DMS79 treated with DMSO at 0.1 percent for 48 hours (cell line): ENCODE results near the gene CLASRP.
A peak's percentile ranks its signal among the peaks of the same experiment; 100 is the strongest.

Experiments used
- DNase-seq: peaks from one replicate; lab custom pipeline; 2025; lab: John Stamatoyannopoulos, UW

The CLASRP gene

DNA sequence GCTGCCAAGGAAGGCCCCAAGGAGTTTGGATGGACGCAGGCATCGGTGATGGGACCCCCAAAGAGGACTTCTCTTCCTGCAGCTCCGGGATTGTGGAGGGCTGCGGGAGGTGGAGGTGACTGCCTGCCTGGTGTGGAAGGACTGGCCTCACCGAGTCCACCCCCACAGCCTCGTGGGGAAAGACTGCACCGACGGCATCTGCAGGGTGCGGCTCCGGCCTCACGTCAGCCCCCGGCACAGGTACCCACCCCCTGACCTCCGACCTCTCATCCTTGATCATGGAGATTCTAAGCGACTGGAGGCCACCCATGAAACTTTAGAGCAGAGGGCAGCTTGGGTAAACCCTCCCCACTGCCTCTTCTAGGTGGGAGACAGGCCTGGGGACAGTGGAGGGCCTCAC, 16.9 kb upstream of the CLASRP start:
- no peak for DNase-seq

DNA sequence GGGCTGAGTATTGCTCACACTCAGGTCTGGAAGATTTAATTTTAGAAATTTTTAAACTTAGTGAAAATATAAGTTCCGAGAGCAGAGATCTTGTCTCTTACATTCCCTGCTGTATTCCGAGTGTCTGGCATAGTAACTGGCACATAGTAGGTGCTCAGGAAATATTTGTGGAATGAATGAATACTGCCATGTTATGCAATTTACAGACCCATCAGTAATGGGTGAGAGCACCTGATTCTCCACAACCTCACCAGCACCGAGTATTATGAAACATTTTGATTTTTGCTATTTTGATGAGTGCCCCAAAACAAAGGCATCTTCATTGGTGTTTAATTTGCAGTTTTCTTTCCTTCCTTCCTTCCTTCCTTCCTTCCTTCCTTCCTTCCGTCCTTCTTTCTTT, 15.8 kb upstream of the CLASRP start:
- DNase-seq, result no peak

DNA sequence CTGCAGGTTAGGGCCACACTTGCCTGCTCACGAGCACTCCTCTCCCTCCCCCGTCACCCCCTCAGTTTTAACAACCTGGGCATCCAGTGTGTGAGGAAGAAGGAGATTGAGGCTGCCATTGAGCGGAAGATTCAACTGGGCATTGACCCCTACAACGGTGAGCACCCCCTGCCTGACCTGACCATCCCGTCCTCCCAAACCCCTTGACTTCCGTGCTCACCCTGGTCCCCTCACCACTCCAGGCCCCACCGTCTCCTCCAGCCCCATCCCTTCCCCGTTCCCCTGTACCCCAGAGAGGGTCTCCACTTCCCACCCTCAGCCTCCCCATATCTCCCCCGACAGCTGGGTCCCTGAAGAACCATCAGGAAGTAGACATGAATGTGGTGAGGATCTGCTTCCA, 13.6 kb upstream of the CLASRP start:
- no peak for DNase-seq

DNA sequence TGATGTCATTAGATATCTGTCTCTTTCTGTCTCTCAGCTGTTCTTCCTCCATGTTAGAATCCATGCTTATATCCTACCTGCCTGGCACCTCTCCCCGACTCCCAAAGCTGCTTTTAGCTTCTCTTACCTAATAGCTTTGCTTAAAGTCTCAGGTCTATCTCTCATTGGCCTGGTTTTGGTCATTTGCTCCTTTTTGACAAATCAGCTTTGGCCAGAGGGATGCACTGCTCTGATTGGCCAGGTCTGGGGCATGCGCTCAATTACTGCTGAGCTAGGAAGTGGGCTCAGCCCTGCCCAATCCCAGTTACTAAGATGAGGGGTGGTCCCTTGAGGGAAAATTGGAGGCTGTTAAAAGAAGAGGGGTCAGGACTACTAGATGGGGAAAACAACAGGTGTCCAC, 11.5 kb upstream of the CLASRP start:
- DNase-seq, result no peak

DNA sequence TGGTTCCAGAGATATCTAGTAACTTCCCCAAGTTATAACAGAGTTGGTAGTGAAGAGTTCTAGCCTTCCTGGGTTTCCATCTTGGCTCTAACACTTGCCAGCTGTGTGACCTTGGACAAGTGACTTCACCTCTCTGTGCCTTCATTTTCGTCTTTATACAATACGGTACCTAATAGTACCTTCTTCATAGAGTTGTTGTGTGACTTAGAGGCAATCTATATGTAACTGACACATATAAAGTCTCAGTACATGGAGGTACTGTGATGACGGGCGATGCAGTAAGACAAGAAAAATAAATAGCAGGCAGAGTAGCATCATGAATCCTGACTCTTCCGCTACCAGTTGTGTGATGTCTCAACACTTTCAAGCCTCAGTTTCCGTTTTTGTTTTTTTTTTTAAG, 8.0 kb upstream of the CLASRP start:
- no peak for DNase-seq

DNA sequence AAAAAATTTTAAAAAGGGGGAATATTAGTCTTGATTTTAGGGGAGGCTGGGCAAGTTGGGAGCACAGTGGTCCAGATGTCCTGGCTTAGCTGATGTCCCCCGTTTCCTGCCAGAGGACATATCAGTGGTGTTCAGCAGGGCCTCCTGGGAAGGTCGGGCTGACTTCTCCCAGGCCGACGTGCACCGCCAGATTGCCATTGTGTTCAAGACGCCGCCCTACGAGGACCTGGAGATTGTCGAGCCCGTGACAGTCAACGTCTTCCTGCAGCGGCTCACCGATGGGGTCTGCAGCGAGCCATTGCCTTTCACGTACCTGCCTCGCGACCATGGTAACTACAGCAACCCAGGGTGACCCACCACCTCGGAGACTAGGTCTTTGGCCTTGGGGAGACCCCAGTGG, 6.4 kb upstream of the CLASRP start:
- DNase-seq, result no peak

DNA sequence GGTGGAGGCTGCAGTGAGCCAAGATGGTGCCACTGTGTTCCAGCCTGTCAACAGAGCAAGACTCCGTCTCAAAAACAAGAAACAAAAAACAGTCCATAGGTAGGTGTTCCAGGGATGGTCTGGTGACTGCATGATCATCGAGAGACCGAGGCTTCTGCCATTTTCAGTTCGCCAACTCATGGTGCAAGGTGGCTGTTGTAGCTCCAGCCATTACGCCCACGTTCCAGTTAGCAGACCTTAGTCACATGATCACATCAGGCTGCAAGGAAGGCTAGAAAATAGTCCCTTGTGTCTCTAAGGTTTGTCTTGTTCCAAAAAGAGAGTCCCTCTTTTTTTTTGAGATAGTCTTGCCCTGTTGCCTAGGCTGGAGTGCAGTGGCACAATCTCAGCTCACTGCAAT, 3.1 kb upstream of the CLASRP start:
- DNase-seq, result no peak

DNA sequence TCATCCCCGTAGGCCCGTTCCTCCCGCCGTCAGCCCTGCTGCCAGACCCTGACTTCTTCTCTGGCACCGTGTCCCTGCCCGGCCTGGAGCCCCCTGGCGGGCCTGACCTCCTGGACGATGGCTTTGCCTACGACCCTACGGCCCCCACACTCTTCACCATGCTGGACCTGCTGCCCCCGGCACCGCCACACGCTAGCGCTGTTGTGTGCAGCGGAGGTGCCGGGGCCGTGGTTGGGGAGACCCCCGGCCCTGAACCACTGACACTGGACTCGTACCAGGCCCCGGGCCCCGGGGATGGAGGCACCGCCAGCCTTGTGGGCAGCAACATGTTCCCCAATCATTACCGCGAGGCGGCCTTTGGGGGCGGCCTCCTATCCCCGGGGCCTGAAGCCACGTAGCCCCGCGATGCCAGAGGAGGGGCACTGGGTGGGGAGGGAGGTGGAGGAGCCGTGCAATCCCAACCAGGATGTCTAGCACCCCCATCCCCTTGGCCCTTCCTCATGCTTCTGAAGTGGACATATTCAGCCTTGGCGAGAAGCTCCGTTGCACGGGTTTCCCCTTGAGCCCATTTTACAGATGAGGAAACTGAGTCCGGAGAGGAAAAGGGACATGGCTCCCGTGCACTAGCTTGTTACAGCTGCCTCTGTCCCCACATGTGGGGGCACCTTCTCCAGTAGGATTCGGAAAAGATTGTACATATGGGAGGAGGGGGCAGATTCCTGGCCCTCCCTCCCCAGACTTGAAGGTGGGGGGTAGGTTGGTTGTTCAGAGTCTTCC, 1.3 kb upstream of the CLASRP start:
- DNase-seq, result no peak

DNA sequence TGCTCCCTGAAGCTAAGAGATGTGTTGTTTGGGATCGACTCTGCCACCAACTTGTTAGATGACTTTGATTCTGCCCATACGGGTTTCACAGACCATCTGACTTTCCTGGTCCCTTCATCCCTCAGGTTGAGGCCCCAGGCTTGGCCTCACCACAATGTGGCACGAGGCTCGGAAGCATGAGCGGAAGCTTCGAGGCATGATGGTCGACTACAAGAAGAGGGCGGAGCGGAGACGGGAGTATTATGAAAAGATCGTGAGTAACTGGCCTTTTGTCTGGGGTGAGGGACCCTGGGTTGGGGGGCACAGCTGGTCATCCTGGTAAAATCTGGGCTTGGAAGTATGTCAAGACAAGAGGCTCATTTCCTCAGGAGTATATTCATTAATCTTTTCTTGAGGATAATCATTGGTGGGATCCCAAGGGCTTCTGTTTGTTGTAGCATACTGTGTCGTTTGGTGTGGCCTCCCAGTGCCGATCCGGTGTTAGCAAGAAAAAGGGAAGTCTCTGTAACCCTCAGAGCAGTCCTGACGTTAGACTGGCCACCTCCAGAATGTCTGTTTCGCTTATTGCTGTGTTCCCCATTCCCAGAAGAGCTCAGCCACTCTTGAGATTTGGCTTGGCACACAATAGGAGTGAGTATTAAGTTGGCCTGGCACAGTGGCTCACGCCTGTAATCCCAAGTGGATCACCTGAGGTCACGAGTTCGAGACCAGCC, 1.4 kb downstream of the CLASRP start:
- DNase-seq, result no peak

DNA sequence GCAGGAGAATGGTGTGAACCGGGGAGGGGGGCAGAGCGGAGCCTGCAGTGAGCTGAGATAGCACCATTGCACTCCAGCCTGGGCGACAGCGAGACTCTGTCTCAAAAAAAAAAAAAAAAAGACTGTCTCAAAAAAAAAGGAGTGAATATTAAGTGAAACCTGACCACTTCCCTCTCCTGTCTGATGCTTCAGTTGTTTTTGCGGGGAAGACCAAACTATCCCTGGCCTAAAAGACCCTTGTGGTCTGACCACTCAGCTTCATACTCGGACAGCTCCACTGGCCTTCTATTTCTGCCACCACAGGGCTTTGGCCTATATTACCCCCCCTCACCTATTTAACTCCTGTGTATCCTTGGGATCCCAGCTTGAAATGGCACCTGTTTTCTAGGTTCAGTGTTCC, 2.3 kb downstream of the CLASRP start:
- DNase-seq, result no peak

DNA sequence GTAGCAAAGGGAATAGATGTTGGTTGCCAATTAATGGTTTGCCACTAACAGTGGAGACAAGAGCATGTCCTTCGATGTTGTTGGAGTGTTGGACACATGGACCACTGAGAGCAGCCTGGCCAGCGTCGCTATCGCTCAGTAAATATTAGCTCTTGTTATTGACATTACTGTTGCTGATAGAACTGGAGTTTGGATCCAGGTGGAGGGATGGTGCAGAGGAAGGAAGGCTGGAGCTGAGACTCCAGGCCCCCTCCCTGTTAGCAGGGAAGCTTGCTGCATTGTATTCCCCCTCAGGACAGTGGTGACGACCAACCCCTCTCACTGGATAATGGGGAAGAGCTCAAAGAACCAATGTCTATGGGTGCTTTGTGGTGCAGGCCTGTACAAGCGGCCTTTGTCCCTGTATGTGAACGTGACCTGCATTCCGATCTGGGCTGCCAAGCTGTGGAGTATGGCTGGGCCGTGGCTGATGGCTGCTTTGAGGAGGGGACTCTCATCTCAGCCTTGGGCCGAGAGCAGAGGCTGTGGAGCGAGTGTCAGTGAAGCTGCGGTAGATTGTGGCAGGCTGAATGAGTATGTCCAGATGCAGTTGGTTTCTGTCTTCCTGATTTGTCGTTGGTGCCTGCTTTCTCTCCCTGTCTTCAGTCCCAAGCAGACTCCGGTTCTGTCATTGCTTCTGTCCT, 7.0 kb downstream of the CLASRP start:
- no peak for DNase-seq

DNA sequence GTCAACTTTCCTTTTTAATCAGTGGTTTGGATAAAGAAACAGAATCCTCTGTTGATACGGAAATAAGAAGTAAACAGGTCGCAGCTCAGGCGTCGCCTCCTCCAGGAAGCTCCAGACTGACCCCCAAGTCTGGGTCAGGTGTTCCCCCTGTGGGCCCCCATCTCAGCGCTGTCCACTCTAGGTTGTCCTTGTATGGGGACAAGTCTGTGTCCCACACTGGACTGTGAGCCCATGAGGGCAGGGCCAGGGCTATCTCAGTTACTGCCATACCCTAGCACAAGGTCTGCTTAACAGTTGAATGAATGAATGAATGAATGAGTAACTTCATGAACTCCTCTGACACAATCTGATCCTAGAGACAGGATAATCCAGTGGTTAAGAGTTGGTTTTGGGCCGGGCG, 7.5 kb downstream of the CLASRP start:
- DNase-seq, result no peak

DNA sequence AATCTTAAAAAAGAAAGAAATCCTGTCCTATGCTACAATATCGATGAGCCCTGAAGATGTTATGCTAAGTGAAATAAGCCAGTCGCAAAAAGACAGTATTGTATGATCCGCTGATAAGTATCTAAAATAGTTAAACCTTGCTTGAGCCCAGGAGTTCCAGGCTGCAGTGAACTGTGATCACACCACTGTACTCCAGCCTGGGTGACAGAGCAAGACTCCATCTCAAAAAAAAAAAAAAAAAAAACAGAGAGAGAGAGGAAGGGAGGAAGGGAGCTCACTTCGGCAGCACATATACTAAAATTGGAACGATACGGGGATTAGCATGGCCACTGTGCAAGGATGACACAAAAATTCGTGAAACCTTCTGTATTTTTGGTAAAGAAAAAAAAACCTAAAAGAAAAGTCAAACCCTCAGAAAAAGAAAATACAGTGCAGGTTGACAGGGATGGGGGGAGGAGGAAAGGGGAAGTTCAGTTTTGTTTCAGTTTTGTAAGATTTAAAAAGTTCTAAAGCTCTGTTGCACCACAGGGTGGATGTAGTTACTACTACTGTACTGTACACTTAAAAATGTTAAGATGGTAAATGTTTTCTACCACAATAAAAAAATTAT, 8.4 kb downstream of the CLASRP start:
- no peak for DNase-seq

DNA sequence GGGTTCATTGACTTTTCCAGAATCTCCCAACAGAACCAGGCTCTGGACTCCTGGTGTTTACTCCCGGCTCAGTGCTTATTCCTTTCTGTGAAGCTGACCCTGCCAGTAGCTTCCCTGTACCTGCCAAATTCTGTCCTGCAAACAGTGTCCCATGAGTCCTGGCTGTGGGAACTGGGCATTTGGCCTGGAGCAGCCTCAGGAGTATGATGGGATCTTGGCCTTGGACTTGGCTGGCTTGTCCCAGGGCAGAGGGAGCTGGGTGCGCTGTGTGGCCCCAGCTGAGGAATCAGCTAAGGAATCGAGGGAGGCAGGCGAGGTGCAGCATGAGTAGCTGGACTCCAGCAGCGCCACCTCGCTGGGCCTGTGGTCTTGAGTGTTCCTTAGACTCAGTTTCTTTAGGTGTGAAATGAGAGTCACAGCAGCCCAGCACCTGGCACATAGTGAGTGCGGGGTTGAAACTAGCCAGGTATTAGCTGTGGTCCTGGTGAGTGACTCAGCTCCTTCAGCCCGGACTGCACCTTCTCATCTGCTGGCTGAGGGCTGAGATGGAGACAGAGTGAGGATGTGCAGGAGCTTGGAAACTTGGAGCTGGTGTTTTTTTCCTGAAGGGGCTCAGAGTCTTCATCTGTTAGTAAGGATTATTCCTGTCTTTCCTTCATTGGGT, 10.4 kb downstream of the CLASRP start:
- DNase-seq, result peak; percentile 19

DNA sequence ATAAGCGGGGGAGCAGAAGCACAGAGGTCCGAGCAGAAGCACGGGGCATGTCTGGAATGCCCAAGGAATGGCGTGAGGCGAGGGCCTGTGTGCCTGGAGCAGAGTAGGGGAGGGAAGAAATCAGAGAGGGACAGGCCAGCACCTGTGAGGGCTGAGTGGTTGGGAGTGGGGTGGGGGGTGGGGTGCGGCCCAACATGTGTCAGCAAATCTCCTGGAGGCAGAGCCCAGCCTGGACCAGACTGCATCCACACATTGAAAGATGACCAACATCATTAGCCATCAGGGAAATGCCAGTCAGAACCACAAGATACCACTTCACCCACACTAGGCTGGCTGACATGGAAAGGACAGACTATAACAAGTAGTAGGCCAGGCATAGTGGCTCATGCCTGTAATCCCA, 11.2 kb downstream of the CLASRP start:
- no peak for DNase-seq

DNA sequence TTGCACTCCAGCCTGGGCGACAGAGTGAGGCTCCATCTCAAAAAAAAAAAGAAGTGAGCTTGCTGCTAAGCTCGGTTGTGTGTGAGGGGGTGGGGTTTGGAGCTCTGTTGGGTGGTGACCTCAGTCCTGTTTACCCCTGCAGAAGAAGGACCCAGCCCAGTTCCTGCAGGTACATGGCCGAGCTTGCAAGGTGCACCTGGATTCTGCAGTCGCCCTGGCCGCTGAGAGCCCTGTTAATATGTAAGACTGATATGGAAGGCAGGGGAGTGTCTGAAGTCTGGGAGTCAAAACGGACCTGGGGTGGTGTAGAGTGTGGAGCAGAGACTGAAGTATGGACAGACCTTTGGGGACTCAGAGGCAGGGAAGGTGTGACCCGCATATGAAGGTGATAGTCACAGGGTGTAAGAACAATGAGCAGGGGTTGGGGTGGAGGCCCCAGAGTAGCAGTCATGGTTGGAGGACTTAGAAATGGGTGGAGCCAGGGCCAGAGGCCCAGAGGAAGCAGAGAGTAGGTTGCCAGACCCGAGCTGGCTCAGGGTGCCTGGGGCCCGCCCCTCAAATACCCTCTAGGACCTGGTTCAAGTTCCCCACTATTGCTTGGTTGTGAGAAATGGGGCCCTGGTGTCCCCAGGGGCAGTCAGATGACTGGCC, 13.2 kb downstream of the CLASRP start:
- DNase-seq, result no peak

DNA sequence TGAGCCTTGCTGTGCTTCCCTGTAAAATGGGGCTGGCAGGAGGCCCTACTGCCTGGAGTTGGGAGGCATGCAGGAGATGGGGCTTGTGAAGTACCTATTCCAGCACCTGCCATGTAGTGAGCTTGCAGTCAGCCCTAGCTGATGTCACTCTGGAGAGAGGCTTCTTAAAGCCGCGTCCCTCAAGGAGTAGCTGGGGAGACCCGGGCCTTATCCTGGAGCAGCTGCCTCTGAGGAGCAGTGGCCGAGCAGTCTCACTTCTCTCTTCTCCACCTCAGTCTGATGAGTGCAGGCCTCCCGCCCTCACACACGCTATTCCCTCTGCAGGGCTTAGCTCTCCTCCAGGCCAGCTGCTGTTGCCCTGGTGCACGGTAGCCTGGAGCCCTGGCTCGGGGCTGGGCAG, 18.0 kb downstream of the CLASRP start:
- DNase-seq, result no peak

DNA sequence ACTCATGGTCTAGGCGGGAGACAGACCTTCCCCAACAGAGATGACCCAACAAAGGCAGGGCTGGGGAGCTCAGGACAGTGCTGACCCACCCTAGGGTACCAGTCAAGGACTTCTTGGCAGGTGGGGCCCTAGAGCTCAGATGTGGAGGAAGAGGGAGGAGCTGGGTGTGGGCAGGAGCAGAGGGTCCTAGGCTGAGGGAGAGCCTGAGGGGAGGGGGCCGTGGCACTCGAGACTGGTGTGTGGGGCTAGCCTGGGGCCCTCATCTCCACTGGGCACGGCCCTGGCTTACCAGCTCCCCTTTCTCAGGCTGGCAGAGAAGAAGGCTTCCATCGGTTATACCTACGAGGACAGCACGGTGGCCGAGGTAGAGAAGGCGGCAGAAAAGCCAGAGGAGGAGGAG, 18.6 kb downstream of the CLASRP start:
- no peak for DNase-seq

DNA sequence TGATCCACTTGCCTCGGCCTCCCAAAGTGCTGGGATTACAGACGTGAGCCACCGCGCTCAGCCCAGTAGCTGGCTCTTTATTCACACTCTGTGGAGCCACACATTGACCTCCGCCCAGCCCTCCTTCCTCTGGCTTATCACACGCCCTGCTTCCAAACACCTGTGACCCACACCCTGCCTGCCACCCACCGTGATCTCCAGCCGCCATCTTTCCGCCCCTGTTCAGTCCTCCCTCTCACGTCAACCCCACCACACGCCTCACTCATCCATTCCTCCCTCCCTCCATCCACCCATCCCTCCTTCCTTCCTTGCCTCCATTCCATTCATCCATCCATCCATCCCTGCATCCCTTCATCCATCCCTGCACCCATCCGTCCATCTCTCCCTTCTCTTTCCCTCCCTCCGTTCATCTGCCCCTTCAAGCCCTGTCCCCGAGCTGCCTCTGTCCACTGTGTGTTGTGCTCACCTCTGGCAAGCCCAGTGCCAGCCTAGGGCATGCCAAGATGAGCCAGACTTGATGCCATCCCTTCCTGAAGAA, 19.8 kb downstream of the CLASRP start:
- DNase-seq, result no peak

DNA sequence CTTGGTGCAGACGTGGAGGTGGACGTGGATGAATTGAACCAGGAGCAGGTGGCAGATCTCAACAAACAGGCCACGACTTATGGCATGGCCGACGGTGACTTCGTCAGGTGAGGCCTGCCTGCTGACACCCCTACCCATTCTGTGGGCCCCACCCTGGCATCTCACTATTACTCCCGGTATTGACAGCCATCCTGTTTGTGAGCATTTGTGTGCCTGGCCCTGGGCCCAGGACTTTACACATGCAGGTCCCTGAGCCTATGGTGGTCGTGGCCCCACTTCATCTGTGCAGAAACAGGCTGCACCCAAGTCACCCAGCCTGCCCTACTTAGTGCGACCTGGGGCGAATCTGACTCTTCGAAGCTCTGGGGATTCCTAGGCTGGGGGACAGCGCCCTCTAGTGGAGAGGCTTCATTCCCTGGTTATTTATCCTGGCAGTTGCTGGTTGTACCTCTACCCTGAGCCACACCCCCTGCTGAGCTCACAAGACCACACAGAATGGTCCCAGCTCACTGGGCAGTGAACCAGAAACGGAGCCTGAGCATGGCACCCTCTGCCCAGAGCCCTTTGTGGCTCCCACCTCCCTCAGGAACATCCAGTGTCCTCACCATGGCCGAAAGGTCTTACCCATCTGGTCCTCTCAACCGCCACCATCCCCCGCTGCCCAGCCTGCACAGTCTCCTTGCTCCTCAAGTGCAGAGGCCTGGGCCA, 20.6 kb downstream of the CLASRP start:
- DNase-seq, result peak; percentile 11

DNA sequence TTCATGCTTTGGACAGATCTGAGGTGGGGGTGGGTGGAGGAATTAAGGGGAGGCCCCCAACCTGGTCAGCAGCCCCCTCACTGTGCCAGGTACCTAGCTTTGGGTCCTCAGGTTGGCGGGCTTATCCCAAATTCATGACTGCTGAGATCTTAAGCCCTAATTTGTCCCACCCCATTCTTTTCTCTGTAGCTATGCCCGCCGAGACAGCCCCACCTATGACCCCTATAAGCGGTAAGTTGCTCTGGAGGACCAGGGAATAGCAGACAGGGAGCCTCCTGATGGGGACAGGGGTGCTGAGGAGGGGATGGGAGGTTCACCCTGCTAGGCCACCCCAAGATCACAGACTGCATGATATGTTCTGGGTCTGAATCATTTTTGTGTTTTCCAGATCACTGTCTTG, 23.1 kb downstream of the CLASRP start:
- no peak for DNase-seq
